Measurements from ENCODE around the gene APOB.

APOB gene

DNA sequence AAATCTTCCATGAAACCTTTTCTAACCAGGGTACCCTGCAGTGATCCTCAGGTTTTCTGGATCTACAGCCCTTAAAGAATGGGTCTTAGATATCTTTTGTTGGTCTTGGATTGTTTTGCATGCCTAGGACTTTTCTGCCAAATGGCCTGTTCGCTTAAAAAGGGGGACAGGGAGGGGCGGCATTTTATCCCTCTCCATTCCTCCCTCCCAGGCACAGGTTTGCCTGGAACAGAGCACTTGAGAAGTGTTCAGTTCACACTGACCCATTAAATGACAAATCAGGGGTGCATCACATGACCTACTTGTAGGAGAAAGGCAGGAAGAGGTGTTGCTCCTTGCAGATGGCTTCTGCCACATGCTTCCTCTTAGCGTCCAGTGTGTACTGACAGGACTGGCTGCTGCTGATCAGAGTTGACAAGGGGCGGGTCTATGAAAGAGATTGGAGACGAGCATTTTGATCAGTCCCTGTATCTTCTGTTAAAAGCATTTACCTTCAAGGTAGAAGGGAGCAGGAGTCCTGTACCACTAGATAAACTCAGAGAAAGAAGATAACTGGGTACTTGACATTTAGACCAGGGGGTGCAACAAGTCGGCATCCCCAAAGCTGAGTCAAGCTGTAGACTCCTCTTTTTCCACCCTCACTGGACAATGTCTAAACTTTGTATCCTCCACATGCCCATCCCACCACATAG is 8.4 kb downstream of the APOB start:
- TF ChIP-seq, protein P1, sequence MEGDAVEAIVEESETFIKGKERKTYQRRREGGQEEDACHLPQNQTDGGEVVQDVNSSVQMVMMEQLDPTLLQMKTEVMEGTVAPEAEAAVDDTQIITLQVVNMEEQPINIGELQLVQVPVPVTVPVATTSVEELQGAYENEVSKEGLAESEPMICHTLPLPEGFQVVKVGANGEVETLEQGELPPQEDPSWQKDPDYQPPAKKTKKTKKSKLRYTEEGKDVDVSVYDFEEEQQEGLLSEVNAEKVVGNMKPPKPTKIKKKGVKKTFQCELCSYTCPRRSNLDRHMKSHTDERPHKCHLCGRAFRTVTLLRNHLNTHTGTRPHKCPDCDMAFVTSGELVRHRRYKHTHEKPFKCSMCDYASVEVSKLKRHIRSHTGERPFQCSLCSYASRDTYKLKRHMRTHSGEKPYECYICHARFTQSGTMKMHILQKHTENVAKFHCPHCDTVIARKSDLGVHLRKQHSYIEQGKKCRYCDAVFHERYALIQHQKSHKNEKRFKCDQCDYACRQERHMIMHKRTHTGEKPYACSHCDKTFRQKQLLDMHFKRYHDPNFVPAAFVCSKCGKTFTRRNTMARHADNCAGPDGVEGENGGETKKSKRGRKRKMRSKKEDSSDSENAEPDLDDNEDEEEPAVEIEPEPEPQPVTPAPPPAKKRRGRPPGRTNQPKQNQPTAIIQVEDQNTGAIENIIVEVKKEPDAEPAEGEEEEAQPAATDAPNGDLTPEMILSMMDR (IDR thresholded peaks at IDR 0.05; ENCODE audit: low read depth, low read length): no peak
- no peak overlapping the region for H3K4me3 ChIP-seq (ENCODE audit: low read depth, low read length)

DNA sequence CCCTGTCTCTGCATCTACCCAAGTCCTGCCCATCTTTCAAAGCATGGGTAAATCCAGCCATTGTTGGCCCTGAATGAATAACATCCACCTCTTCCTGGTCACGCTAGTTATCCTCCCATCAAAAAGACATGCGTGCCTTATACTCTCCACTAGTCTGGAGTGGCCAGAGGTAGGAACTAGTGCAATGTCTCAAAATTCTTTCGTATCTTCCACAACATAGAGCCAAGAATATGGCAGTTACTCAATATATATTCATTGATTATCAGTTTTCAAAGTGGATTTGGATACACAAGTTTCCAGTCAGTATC is 8.9 kb downstream of the APOB start:
- no peak overlapping the region for H3K4me3 ChIP-seq (ENCODE audit: low read depth, low read length)
- TF ChIP-seq, protein P1 (IDR thresholded peaks at IDR 0.05; ENCODE audit: low read depth, low read length): no peak

DNA sequence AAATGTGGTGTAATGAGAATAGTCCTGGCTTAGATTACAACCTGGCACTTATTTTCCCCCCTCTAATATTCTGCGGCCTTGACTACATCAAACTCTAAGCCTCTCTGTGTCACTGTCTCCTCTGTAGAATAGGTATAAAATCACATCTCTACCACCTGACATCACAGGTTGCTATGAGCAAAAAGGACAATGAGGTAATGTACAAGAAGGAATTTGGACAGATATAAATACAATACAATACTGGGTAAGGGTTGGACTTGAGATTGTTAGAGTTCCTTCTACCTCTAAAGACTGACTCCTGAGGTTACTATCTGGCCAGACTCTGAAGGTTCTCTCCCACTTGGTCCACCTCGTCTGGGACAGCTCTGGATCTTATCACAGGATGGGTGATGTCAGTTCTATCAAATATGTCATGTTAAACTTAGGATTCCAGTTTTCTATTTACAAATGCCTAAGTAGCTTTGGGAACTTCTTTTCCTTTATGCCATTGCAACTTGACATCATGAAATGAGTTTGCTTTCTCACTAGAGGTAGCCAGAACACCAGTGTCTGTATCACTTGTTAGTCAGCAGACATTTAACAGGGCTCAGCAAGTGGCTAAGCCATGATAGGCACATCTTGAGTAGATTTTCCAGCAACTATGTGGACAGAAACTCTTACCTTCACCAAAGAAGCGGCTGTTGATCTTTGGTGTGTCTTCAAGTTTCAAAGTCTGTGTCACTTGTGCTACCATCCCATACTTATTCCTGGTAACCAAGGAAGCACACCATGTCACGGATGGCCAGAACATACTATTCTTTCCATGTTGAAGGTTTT is 9.5 kb downstream of the APOB start:
- TF ChIP-seq, protein P1 (IDR thresholded peaks at IDR 0.05; ENCODE audit: low read depth, low read length): no peak
- no peak overlapping the region for H3K4me3 ChIP-seq (ENCODE audit: low read depth, low read length)

DNA sequence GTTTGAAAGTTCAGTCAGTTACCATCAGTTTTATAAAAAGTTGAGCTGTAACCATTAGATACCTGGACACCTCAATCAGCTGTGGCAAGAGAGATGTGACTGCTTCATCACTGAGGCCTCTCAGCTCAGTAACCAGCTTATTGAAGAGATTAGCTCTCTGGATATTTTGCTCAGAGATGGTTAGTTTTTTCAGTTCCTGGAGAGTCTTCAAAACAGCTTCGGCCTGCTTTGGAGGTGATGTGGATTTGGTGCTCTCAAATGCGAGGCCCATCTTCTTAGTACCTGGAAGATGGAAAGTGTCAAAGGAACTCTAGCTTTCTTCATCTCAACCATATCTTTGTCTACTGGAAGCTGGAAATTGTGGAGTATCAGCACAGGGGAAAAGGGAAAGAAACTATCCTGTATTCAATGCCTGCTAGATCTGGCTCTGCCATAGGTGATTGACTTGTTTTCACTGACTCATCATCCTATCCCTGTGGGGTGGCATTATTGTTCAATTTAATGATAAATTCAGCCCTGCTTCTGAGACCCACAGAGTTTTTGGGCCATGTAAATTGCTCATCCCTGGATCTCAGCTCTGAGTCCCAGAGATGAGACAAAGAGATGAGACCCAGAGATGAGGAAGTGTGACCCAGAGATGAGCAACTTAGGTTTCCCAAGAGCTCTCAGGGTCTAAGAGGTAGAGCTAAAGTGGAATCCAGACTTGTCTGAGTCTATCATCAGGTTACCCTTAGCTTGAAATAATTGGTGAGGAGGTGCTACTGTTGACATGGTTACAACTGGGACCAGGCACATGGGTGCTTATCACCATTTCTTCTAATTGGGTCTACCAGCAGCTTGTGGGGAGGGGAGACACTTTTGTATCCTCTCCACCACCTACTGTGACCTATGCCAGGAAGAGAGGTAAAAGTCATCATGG is 10.4 kb downstream of the APOB start:
- H3K4me3 ChIP-seq (ENCODE audit: low read depth, low read length): no peak overlapping the region
- TF ChIP-seq, protein P1 (IDR thresholded peaks at IDR 0.05; ENCODE audit: low read depth, low read length): no peak

DNA sequence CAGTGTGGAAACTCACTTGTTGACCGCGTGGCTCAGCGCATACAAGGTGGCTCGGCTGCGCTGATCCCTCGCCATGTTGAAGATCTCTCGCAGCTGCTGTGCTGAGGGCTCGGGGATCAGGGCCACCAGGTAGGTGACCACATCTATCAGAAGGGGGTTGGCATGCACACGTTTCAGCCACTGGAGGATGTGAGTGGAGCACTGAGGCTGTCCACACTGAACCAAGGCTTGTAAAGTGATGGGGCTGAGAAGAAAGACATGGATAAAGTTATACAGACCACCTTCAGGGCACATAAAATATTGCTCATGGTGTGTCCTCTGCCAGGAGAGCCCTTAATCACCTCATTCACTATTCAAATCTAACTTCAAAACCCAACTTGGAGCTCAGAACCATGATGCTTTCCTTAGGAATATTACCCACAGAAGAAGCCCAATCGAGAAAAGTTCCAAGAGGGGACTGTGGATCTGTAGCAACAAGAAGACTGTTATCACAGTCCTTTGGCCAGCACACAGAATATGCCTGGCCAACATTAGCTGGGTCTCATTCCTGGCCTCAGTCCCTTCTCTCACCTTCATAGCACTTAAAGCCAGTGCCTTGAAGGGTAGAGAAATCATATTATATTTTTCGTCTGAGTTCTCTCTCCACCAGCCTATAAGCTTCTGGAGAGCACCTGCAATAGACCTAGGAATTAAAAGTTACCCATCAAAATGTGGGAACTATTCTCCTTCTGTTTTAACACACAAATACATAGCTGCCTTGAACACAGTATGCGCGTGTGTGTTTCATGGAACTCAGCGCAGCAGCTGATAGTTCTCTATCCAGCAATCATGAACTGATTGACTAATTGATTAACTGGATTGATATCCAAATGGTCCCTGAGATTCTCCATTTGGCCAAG is 11.3 kb downstream of the APOB start:
- TF ChIP-seq, protein P1 (IDR thresholded peaks at IDR 0.05; ENCODE audit: low read depth, low read length): no peak
- no peak overlapping the region for H3K4me3 ChIP-seq (ENCODE audit: low read depth, low read length)

DNA sequence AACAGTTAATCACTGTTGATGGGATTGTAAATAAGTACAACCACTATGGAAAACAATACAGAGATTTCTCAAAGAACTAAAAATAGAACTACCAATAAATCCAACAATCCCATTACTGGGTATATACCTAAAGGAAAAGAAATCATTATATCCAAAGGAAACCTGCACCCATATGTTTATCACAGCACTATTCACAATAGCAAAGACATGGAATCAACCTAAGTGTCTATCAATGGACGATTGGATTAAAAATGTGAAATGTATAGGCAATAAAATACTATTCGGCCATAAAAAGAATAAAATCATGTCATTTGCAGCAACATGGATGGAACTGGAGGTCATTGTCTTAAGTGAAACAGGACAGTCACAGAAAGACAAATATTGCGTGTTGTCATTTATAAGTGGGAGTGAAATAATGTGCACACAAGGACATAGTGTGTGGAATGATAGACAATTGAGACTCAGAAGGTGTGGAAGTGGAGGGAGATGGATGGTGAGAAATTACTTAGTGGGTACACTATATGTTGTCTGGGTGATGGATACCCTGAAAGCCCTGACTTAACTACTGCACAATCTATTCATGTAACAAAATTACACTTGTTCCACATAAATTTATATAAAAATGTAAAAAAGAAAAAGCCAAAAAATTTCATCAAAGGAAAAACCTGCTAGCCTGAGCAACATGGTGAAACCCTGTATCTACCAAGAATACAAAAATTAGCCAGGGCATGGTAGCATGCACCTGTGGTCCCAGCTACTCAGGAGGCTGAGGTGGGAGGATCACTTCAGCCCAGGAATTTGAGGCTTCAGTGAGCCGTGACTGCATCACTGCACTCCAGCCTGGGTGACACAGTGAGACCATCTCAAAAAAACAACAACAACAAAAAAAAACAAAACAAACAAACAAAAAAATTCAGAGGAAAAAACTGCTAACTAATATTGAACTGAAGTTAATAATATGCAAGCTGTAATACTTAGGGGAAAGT is 12.6 kb downstream of the APOB start:
- H3K4me3 ChIP-seq (ENCODE audit: low read depth, low read length): no peak overlapping the region
- TF ChIP-seq, protein P1 (IDR thresholded peaks at IDR 0.05; ENCODE audit: low read depth, low read length): no peak
